HEK293 (cell line): ENCODE measurements around the gene CFAP299.

Experiments
- CTCF ChIP-seq: fragments of 450-650 bp; formaldehyde crosslinking; IDR thresholded peaks from 2 replicates; pipeline ENCODE4 v1.5.1; 2016; ENCODE audit warnings: missing biosample characterization, missing genetic modification characterization
- FEZF1 ChIP-seq: fragments of 450-650 bp; formaldehyde crosslinking; IDR thresholded peaks from 2 replicates; pipeline ENCODE4 v1.5.1; 2016; ENCODE audit warnings: missing biosample characterization, missing genetic modification characterization
- REPIN1 ChIP-seq: fragments of 450-650 bp; formaldehyde crosslinking; IDR thresholded peaks from 2 replicates; pipeline ENCODE4 v1.5.1; 2017; ENCODE audit warnings: missing biosample characterization, missing genetic modification characterization, low read depth
- ZIC2 ChIP-seq: fragments of 450-650 bp; formaldehyde crosslinking; IDR thresholded peaks from 2 replicates; pipeline ENCODE4 v1.5.1; 2016; ENCODE audit warnings: missing biosample characterization, missing genetic modification characterization
- ZNF639 ChIP-seq: fragments of 450-650 bp; formaldehyde crosslinking; IDR thresholded peaks from 2 replicates; pipeline ENCODE4 v1.5.1; 2016; ENCODE audit warnings: missing biosample characterization, missing genetic modification characterization

- no peak for TF ChIP-seq ZIC2
- TF ChIP-seq REPIN1 (tag by site-specific recombination), result no peak
- no peak for TF ChIP-seq FEZF1 (tag by site-specific recombination)
- no peak for TF ChIP-seq CTCF
- TF ChIP-seq ZNF639 (tag by site-specific recombination), result no peak
Observed at GRCh38 chr4:80841587-80842281, 506.2 kb downstream of the CFAP299 start.
